ENCODE data around the gene BTBD8. TPM values are rescaled to one million over a fixed set of nuclear protein-coding genes. Genes with fewer than 3 reads are reported as not detected.

BTBD8 gene
- total RNA-seq (2022; extraction: Qiagen RNA extraction), result 0.35 to 0.77 TPM (median 0.64 TPM) in 5 replicates

DNA sequence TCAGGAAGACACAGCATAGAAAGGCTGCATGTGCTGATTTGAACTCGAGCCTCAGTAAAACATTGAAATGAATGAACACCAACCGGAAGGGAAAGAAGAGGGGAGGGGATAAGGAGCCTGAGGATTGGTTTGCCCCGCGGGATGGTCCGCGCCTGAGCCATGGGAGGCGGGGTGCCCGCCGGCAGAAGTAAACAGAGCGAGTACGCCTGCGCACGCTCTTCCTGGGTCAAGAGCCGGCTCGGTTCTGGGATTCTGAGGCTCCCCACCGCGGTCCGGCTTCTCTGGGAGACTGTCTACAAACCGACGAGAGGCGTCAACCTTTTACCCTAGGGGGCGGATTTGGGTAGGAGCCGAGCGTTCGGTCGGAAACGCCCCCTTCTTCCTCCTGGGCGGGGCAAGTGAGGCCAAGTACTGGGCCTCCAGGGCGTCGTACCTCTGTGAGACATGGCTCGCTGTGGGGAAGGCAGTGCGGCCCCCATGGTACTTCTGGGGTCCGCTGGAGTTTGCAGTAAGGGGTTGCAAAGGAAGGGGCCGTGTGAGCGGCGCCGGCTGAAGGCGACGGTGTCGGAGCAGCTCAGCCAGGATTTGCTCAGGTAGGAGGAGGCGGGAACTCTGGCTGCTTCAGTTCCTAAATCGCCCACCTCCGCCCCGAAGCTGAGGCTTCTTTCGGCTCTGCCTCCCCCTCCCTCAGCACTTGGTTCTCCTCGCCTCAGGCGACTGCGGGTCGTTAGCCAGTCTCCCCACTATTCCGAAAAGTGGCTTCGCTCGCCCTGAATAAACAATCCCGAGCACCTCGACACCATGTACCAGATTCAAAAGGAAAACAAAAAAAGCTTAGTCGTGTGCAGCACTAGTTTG is at the start of gene BTBD8:
Gene BTBD8, plus strand, starts transcription at position 218 of the 858 bp plus-strand sequence. Its CDS starts 227 bp downstream, at position 445.

DNA sequence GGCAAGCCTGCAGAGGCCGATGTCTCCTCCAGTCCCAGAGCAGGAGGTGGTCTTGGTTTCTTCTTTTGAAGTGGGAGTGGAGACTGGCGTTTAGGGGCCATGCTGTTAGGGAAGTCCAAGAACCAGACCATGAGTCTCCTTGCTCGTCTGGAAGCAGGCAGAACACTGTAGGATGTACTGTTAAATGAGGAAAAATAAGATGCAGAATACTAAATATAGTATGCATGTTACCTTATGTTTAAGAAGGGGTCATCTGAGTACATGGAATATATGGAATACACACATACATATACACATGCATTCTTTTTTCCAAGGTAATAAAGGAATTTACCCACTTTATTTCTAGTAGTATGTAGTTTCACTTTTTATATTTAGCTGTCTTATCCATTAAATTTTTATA is 4.8 kb upstream of the BTBD8 start, which contains the start of gene SETSIP:
Gene SETSIP, minus strand, starts transcription at position 101 of the 400 bp plus-strand sequence. Its CDS starts 0 bp downstream, at position 101.

GRCh38 chr1:92217721-92218120 is 137.6 kb downstream of the BTBD8 start, which contains the start of gene C1orf146:
Gene C1orf146 (plus strand): TSS chr1:92217915. CDS start chr1:92231421, 13,506 bp downstream.

Other genes starting within 250 kb of the BTBD8 start
- gene TGFBR3, start 194.2 kb upstream of the BTBD8 start, total RNA-seq (2022; extraction: Qiagen RNA extraction), result 2.7 to 3.5 TPM (median 3.2 TPM) in 5 replicates
- not detected in 5 replicates for gene BRDT, start 130.9 kb upstream of the BTBD8 start, total RNA-seq (2022; extraction: Qiagen RNA extraction)
- gene EPHX4, start 50.4 kb upstream of the BTBD8 start, total RNA-seq (2022; extraction: Qiagen RNA extraction), result 0.51 to 0.89 TPM (median 0.60 TPM) in 5 replicates
- gene SETSIP, start 4.9 kb upstream of the BTBD8 start, total RNA-seq (2022; extraction: Qiagen RNA extraction), result not detected in 5 replicates
- not detected in 5 replicates for gene C1orf146, start 137.6 kb downstream of the BTBD8 start, total RNA-seq (2022; extraction: Qiagen RNA extraction)
- 6.3 to 8.6 TPM (median 7.1 TPM) in 5 replicates for gene GLMN, start 218.6 kb downstream of the BTBD8 start, total RNA-seq (2022; extraction: Qiagen RNA extraction)
- gene RPAP2, start 218.7 kb downstream of the BTBD8 start, total RNA-seq (2022; extraction: Qiagen RNA extraction), result 10.0 to 12.0 TPM (median 10.8 TPM) in 5 replicates

Measured in A549 treated with CORT108297 at 1 μM for 4 hours (cell line).